Measurements from ENCODE around the gene CEP128.

Gene CEP128

GRCh38 chr14:80941241-80942185 is at the start of gene CEP128:
Gene CEP128 (minus strand): TSS chr14:80941738.
- DNase-seq (ENCODE audit: low read depth in 3 of 3): peak; percentile 74 to 82 (median 82)

GRCh38 chr14:80988735-80989429 is 47.3 kb upstream of the CEP128 start:
- no peak for DNase-seq (ENCODE audit: low read depth in 3 of 3)

- DNase-seq (ENCODE audit: low read depth in 3 of 3): no peak
Measured at GRCh38 chr14:80988192-80988591, 46.7 kb upstream of the CEP128 start.

GRCh38 chr14:80987235-80988032 is 45.9 kb upstream of the CEP128 start:
- peak in 2 of 3 donors; percentile 31 to 38 for DNase-seq (ENCODE audit: low read depth in 3 of 3)

- no peak for DNase-seq (ENCODE audit: low read depth in 3 of 3)
Measured at GRCh38 chr14:80982711-80983110, 41.2 kb upstream of the CEP128 start.

GRCh38 chr14:80981673-80982072 is 40.1 kb upstream of the CEP128 start:
- DNase-seq (ENCODE audit: low read depth in 3 of 3): no peak

- no peak for DNase-seq (ENCODE audit: low read depth in 3 of 3)
Measured at GRCh38 chr14:80981156-80981555, 39.6 kb upstream of the CEP128 start.

GRCh38 chr14:80979951-80980350 is 38.4 kb upstream of the CEP128 start:
- no peak for DNase-seq (ENCODE audit: low read depth in 3 of 3)

- DNase-seq (ENCODE audit: low read depth in 3 of 3): no peak
Measured at GRCh38 chr14:80978403-80978802, 36.9 kb upstream of the CEP128 start.

GRCh38 chr14:80977221-80977620 is 35.7 kb upstream of the CEP128 start:
- no peak for DNase-seq (ENCODE audit: low read depth in 3 of 3)

GRCh38 chr14:80974679-80975078 is 33.1 kb upstream of the CEP128 start:
- DNase-seq (ENCODE audit: low read depth in 3 of 3): no peak

GRCh38 chr14:80973931-80974641 is 32.5 kb upstream of the CEP128 start:
- no peak for DNase-seq (ENCODE audit: low read depth in 3 of 3)

- no peak for DNase-seq (ENCODE audit: low read depth in 3 of 3)
Measured at GRCh38 chr14:80965037-80965436, 23.5 kb upstream of the CEP128 start.

GRCh38 chr14:80959496-80959895 is 18.0 kb upstream of the CEP128 start:
- DNase-seq (ENCODE audit: low read depth in 3 of 3): peak in 2 of 3 donors; percentile 21 to 31

- no peak for DNase-seq (ENCODE audit: low read depth in 3 of 3)
Measured at GRCh38 chr14:80958939-80959338, 17.4 kb upstream of the CEP128 start.

- no peak for DNase-seq (ENCODE audit: low read depth in 3 of 3)
Measured at GRCh38 chr14:80958226-80958625, 16.7 kb upstream of the CEP128 start.

GRCh38 chr14:80957613-80958012 is 16.1 kb upstream of the CEP128 start:
- DNase-seq (ENCODE audit: low read depth in 3 of 3): no peak

- no peak for DNase-seq (ENCODE audit: low read depth in 3 of 3)
Measured at GRCh38 chr14:80956922-80957321, 15.4 kb upstream of the CEP128 start.

GRCh38 chr14:80956102-80956501 is 14.6 kb upstream of the CEP128 start:
- DNase-seq (ENCODE audit: low read depth in 3 of 3): no peak

GRCh38 chr14:80955416-80955941 is 13.9 kb upstream of the CEP128 start, which contains the start of gene TSHR:
Gene TSHR (plus strand): TSS chr14:80955621. CDS start chr14:80955681, 60 bp downstream.
- no peak for DNase-seq (ENCODE audit: low read depth in 3 of 3)
